GM21737 (cell line): Measurements from ENCODE around the gene KRTAP10-2.
"Not testable (repeated sequence)": the region's sequence is repeated elsewhere in the genome, so short reads cannot be mapped to it uniquely, and the experiment has no call there.

Experiments used
- ATAC-seq: cut with Tn5 transposase; IDR thresholded peaks from one replicate; pipeline ENCODE4 v1.9.1; 2021; ENCODE audit warnings: mild to moderate bottlenecking, moderate library complexity; ENCODE audit not compliant: unreplicated experiment

The KRTAP10-2 gene

GRCh38 chr21:44583089-44583799 is 31.9 kb upstream of the KRTAP10-2 start:
- ATAC-seq = no peak

GRCh38 chr21:44582055-44582454 is 30.8 kb upstream of the KRTAP10-2 start:
- ATAC-seq = no peak

GRCh38 chr21:44581158-44581557 is 29.9 kb upstream of the KRTAP10-2 start:
- ATAC-seq = no peak

GRCh38 chr21:44580231-44580821 is 29.0 kb upstream of the KRTAP10-2 start, which contains the start of gene KRTAP10-5:
KRTAP10-5 (minus strand) TSS chr21:44580604; CDS start chr21:44580578, 26 bp downstream.
- not testable (repeated sequence) for ATAC-seq

GRCh38 chr21:44579833-44580144 is 28.5 kb upstream of the KRTAP10-2 start:
- no peak for ATAC-seq

- no peak for ATAC-seq
Observed at GRCh38 chr21:44579056-44579832, 27.9 kb upstream of the KRTAP10-2 start.

GRCh38 chr21:44578371-44579055 is 27.2 kb upstream of the KRTAP10-2 start:
- no peak for ATAC-seq

GRCh38 chr21:44576025-44576420 is 24.7 kb upstream of the KRTAP10-2 start:
- ATAC-seq = no peak

GRCh38 chr21:44575307-44576024 is 24.2 kb upstream of the KRTAP10-2 start:
- no peak for ATAC-seq

- ATAC-seq = no peak
Observed at GRCh38 chr21:44574457-44575306, 23.4 kb upstream of the KRTAP10-2 start.

- not testable (repeated sequence) for ATAC-seq
Observed at GRCh38 chr21:44573630-44574456, 22.5 kb upstream of the KRTAP10-2 start, which contains the start of gene KRTAP10-4. KRTAP10-4 (plus strand) TSS chr21:44573729; CDS start chr21:44573759, 30 bp downstream.

- no peak for ATAC-seq
Observed at GRCh38 chr21:44572959-44573583, 21.8 kb upstream of the KRTAP10-2 start.

- ATAC-seq = no peak
Observed at GRCh38 chr21:44571844-44572782, 20.8 kb upstream of the KRTAP10-2 start.

- ATAC-seq = no peak
Observed at GRCh38 chr21:44571296-44571695, 20.0 kb upstream of the KRTAP10-2 start.

- no peak for ATAC-seq
Observed at GRCh38 chr21:44569861-44570517, 18.7 kb upstream of the KRTAP10-2 start.

- no peak for ATAC-seq
Observed at GRCh38 chr21:44568667-44569556, 17.6 kb upstream of the KRTAP10-2 start.
